ENCODE measurements around the gene TNIP2. TPM values are rescaled to one million over a fixed set of nuclear protein-coding genes. Genes with fewer than 3 reads are reported as not detected.

Gene TNIP2
- total RNA-seq, 8 experiments from 2014 or later: 10.5 to 42.8 (median 19.1) TPM

- no peaks in the 10 kb centered on the region for H3K4me1 ChIP-seq (replicated peaks in 1 of 2)
- no peak for ATAC-seq (replicated peaks in 6 of 8)
- in situ Hi-C loops (cut with MboI; ENCODE audit: low pct_unique_long_range_greater_than_20kb in 2 of 9, low sequenced_read_pairs in 9 of 9, unreplicated experiment in 9 of 9): no loop called here
- no peak overlapping the region for H3K27ac ChIP-seq
- WGBS, 10 experiments: 92 to 100% (median 100%) methylated on average over 1 to 5 of the region's 8 CpGs; no CpG with 5 or more reads in 3 of the 10 experiments
- no peak overlapping the region for H3K4me3 ChIP-seq
Measured at GRCh38 chr4:2702361-2702760, 53.8 kb downstream of the TNIP2 start.

GRCh38 chr4:2700031-2700430 lies 56.1 kb downstream of the TNIP2 start:
- no peak overlapping the region for H3K4me3 ChIP-seq
- H3K27ac ChIP-seq: no peak overlapping the region
- no peak for ATAC-seq (replicated peaks in 6 of 8)
- WGBS, 10 experiments: 65 to 100% (median 83%) methylated on average over 1 to 7 of the region's 8 CpGs; no CpG with 5 or more reads in 2 of the 10 experiments
- in situ Hi-C loops (cut with MboI; ENCODE audit: low pct_unique_long_range_greater_than_20kb in 2 of 9, low sequenced_read_pairs in 9 of 9, unreplicated experiment in 9 of 9): no loop called here
- no peaks in the 10 kb centered on the region for H3K4me1 ChIP-seq (replicated peaks in 1 of 2)

- no peaks in the 10 kb centered on the region for H3K4me1 ChIP-seq (replicated peaks in 1 of 2)
- WGBS, 10 experiments: 58 to 100% (median 87%) methylated on average over 2 to 7 of the region's 7 CpGs; no CpG with 5 or more reads in 2 of the 10 experiments
- H3K27ac ChIP-seq: no peak overlapping the region
- H3K4me3 ChIP-seq: no peak overlapping the region
- ATAC-seq (replicated peaks in 6 of 8): no peak
- in situ Hi-C loops (cut with MboI; ENCODE audit: low pct_unique_long_range_greater_than_20kb in 2 of 9, low sequenced_read_pairs in 9 of 9, unreplicated experiment in 9 of 9): no loop called here
Measured at GRCh38 chr4:2699534-2699933, 56.6 kb downstream of the TNIP2 start.

GRCh38 chr4:2698951-2699505 lies 57.1 kb downstream of the TNIP2 start:
- H3K27ac ChIP-seq: no peak overlapping the region
- no peaks in the 10 kb centered on the region for H3K4me1 ChIP-seq (replicated peaks in 1 of 2)
- no peak for ATAC-seq (replicated peaks in 6 of 8)
- WGBS, 10 experiments: 60 to 100% (median 97%) methylated on average over 1 to 11 of the region's 12 CpGs; no CpG with 5 or more reads in 4 of the 10 experiments
- H3K4me3 ChIP-seq: no peak overlapping the region
- in situ Hi-C loops (cut with MboI; ENCODE audit: low pct_unique_long_range_greater_than_20kb in 2 of 9, low sequenced_read_pairs in 9 of 9, unreplicated experiment in 9 of 9): no loop called here

GRCh38 chr4:2698504-2698903 lies 57.6 kb downstream of the TNIP2 start:
- H3K27ac ChIP-seq: no peak overlapping the region
- ATAC-seq (replicated peaks in 6 of 8): no peak

GRCh38 chr4:2697995-2698414 lies 58.1 kb downstream of the TNIP2 start:
- H3K27ac ChIP-seq: no peak overlapping the region
- 40 to 100% (median 92%) methylated on average over 2 to 4 of the region's 8 CpGs; no CpG with 5 or more reads in 6 of the 10 experiments for WGBS, 10 experiments
- H3K4me3 ChIP-seq: no peak overlapping the region
- in situ Hi-C loops (cut with MboI; ENCODE audit: low pct_unique_long_range_greater_than_20kb in 2 of 9, low sequenced_read_pairs in 9 of 9, unreplicated experiment in 9 of 9): no loop called here
- H3K4me1 ChIP-seq (replicated peaks in 1 of 2): no peaks in the 10 kb centered on the region
- ATAC-seq (replicated peaks in 6 of 8): no peak

More at GRCh38 chr4:2698504-2698903, 57.6 kb downstream of the TNIP2 start:
- in situ Hi-C loops (cut with MboI; ENCODE audit: low pct_unique_long_range_greater_than_20kb in 2 of 9, low sequenced_read_pairs in 9 of 9, unreplicated experiment in 9 of 9): no loop called here
- WGBS, 10 experiments: 0 to 100% (median 60%) methylated on average over 1 of the region's 1 CpG; no CpG with 5 or more reads in 5 of the 10 experiments
- Histone ChIP-seq H3K4me3 (no peak overlapping the region), H3K4me1 (replicated peaks in 1 of 2) (no peaks in the 10 kb centered on the region)

GRCh38 chr4:2696423-2696822 lies 59.7 kb downstream of the TNIP2 start:
- Histone ChIP-seq H3K4me1 (replicated peaks in 1 of 2) (no peaks in the 10 kb centered on the region), H3K4me3 (no peak overlapping the region), H3K27ac (no peak overlapping the region)
- 84 to 100% (median 93%) methylated on average over 2 to 13 of the region's 14 CpGs; no CpG with 5 or more reads in 2 of the 10 experiments for WGBS, 10 experiments
- in situ Hi-C loops (cut with MboI; ENCODE audit: low pct_unique_long_range_greater_than_20kb in 2 of 9, low sequenced_read_pairs in 9 of 9, unreplicated experiment in 9 of 9): no loop called here
- no peak for ATAC-seq (replicated peaks in 6 of 8)

GRCh38 chr4:2695346-2696060 lies 60.6 kb downstream of the TNIP2 start:
- Histone ChIP-seq H3K27ac (no peak overlapping the region), H3K4me3 (no peak overlapping the region), H3K4me1 (replicated peaks in 1 of 2) (no peaks in the 10 kb centered on the region)
- in situ Hi-C loops (cut with MboI; ENCODE audit: low pct_unique_long_range_greater_than_20kb in 2 of 9, low sequenced_read_pairs in 9 of 9, unreplicated experiment in 9 of 9): no loop called here
- no peak for ATAC-seq (replicated peaks in 6 of 8)
- 90 to 100% (median 97%) methylated on average over 1 to 5 of the region's 5 CpGs; no CpG with 5 or more reads in 2 of the 10 experiments for WGBS, 10 experiments

GRCh38 chr4:2694691-2695090 lies 61.4 kb downstream of the TNIP2 start:
- WGBS, 10 experiments: 75 to 100% (median 94%) methylated on average over 1 to 7 of the region's 16 CpGs; no CpG with 5 or more reads in 2 of the 10 experiments
- in situ Hi-C loops (cut with MboI; ENCODE audit: low pct_unique_long_range_greater_than_20kb in 2 of 9, low sequenced_read_pairs in 9 of 9, unreplicated experiment in 9 of 9): no loop called here
- H3K27ac ChIP-seq: no peak overlapping the region
- peak in 2 of 8 experiments; percentile 24 to 63 for ATAC-seq (replicated peaks in 6 of 8)
- H3K4me3 ChIP-seq: no peak overlapping the region
- H3K4me1 ChIP-seq (replicated peaks in 1 of 2): no peaks in the 10 kb centered on the region

GRCh38 chr4:2691952-2692435 lies 64.1 kb downstream of the TNIP2 start:
- no peaks in the 10 kb centered on the region for H3K4me1 ChIP-seq (replicated peaks in 1 of 2)
- in situ Hi-C loops (cut with MboI; ENCODE audit: low pct_unique_long_range_greater_than_20kb in 2 of 9, low sequenced_read_pairs in 9 of 9, unreplicated experiment in 9 of 9): no loop called here
- no peak for ATAC-seq (replicated peaks in 6 of 8)
- no peak overlapping the region for H3K27ac ChIP-seq
- WGBS, 10 experiments: 80 to 100% (median 92%) methylated on average over 1 to 5 of the region's 7 CpGs; no CpG with 5 or more reads in 3 of the 10 experiments
- H3K4me3 ChIP-seq: no peak overlapping the region

Other genes with a start within 250 kb of the TNIP2 start
- gene FAM193A, start 219.7 kb downstream of the TNIP2 start, total RNA-seq: 10 to 100 TPM in 7 of 8 experiments, 1 to 10 TPM in 1; 9.1 to 38.2 (median 18.6) TPM
- gene SH3BP2, start 36.7 kb upstream of the TNIP2 start, total RNA-seq: 10 to 100 TPM; 17.5 to 41.5 (median 24.1) TPM
- gene ADD1, start 87.5 kb upstream of the TNIP2 start, total RNA-seq: 100 to 1,000 TPM; 104 to 214 (median 136) TPM
- 10 to 100 TPM in 7 of 8 experiments, 1 to 10 TPM in 1; 8.6 to 58.0 (median 18.4) TPM for gene NOP14, start 207.1 kb upstream of the TNIP2 start, total RNA-seq
- gene GRK4, start 207.2 kb upstream of the TNIP2 start, total RNA-seq: 10 to 100 TPM in 5 of 8 experiments, 1 to 10 TPM in 3; 7.3 to 22.2 (median 14.2) TPM

All from motor neuron (in vitro differentiated cells).